ENCODE measurements around the gene CHRNA9.

DNA sequence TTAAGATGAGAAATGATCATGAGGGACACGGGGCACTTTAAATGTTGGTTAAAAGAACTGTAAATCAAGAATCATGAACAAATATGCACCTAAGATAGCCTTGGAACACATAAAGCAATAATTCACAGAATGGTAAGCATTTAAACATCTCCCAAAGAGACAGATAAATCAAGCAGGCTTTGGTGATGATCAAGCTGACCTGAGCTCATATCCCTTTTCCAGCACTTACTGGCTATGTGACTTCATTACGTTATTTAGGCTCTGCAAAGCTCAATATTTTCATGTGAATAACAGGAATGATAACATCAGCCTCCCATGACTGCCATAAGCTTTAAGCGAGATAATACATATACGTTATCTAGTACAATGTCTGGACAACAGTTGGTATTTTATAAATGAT lies 54.9 kb downstream of the CHRNA9 start:
- TF ChIP-seq POLR2A (IDR thresholded peaks at IDR 0.05) (no peak), POLR2AphosphoS5 (IDR thresholded peaks at IDR 0.05; ENCODE audit: insufficient read depth in 1 of 2, low read depth in 1 of 2) (no peak)
- TF ChIP-seq, protein P1, sequence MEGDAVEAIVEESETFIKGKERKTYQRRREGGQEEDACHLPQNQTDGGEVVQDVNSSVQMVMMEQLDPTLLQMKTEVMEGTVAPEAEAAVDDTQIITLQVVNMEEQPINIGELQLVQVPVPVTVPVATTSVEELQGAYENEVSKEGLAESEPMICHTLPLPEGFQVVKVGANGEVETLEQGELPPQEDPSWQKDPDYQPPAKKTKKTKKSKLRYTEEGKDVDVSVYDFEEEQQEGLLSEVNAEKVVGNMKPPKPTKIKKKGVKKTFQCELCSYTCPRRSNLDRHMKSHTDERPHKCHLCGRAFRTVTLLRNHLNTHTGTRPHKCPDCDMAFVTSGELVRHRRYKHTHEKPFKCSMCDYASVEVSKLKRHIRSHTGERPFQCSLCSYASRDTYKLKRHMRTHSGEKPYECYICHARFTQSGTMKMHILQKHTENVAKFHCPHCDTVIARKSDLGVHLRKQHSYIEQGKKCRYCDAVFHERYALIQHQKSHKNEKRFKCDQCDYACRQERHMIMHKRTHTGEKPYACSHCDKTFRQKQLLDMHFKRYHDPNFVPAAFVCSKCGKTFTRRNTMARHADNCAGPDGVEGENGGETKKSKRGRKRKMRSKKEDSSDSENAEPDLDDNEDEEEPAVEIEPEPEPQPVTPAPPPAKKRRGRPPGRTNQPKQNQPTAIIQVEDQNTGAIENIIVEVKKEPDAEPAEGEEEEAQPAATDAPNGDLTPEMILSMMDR (IDR thresholded peaks at IDR 0.05), result no peak

Data from vagina (tissue), 2 donors.